HG03025 (cell line): ENCODE data around the gene SYF2.
"Not testable (repeated sequence)": the region's sequence is repeated elsewhere in the genome, so short reads cannot be mapped to it uniquely, and the experiment has no call there.

Experiments used
- ATAC-seq: cut with Tn5 transposase; IDR thresholded peaks from one replicate; pipeline ENCODE4 v1.9.1; 2021; ENCODE audit warnings: mild to moderate bottlenecking, moderate library complexity; ENCODE audit not compliant: unreplicated experiment, low FRiP score

The SYF2 gene

DNA sequence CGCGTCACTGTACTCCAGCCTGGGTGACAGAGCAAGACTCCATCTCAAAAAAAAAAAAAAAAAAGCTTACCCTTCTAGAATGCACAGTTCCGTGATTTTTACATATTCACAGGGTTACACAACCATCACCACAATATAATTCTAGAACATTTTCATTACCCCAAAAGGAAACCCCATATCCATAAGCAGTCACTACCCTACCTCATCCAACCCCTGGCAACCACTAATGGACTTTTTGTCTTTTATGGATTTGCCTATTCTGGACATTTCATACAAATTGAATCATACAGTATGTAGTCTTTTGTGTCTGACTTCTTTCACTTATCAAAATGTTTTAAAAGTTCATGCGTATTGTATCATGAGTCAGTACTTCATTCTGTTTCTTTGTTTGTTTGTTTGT lies 22.8 kb downstream of the SYF2 start:
- ATAC-seq = no peak

DNA sequence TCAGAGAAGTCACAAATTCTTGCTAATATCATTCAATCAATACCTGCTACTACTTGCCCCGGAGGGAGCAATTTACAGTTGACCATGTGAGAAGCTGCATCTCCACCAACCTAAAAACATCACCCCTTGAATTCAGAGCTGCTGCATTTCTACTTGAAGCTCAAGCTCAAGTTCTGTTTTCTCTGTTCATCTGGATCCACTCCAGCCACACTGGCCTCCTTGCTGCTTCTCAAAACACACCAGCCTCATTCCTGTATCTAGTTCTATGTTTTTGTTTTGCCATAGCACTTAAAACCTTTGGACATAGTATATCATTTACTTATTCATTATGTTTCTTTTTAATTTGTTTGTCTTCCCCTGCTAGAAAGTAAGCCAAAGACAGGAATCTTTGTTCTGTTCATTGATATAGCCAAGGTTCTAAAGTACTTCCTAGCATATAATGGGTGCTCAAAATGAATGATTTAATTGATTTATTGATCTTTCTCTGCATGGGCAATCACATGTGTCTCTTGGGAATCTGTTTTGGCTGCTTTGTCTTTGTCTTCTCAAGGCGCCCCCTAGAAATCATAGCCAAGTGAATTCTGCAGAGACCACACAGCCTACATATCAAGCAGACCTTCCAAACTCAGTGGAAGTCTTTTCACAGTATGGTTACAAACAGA lies 23.6 kb downstream of the SYF2 start:
- no peak for ATAC-seq

DNA sequence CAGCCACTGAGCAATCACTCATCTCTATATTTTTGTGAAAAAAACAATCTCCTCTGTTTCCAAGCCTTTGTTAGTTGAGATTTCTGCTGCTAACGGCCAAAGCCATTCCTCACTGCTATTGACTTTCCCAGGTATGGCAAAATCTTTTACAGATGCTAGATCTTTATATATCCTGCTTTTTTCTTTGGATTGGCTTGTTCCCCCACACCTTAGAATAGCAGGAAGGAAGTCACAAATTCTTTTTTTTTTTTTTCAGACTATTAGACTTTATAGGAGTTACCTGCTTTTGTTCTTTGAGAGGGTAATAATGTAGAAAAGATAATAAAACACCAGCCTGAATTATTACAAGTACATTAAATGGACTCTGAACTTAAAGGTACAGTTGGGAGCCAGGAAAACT lies 24.2 kb downstream of the SYF2 start:
- no peak for ATAC-seq

DNA sequence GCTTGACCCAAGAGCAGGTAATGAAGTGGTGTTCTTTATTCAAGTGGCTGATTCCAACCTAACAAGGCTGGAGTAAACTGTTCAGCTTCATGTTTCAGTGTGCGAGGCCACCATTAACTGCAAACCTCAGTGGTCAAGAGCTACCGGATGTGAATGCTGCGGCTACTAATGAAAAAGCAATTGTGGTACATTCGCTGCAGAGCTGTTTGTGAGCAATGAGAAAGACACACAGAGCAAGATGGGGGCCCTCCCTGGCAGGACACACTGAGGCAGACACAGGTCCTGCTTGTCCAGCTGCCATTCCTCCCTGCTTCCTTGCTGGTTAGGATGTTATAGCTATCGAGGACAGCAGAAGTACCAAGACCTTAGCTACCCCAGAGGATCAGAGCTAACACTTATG lies 26.1 kb downstream of the SYF2 start:
- no peak for ATAC-seq

DNA sequence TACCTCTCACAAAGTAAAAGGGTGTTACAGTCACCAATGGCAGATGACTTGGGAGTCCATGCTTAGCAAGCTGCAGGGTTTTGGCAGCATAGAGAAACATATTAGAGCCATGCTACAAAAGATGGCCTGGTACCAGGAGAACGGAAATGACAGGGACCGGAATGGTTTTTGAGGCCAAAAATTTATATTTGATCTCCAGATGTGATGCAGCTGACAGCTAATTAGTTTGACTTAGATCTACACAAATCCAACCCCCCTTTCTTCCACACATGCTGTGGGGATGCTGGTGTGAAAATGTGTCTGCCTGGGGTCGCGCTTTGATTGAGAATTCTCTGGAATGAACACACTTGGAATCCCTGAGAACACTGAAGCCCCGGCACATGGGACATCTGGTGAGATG lies 26.5 kb downstream of the SYF2 start:
- ATAC-seq = no peak

DNA sequence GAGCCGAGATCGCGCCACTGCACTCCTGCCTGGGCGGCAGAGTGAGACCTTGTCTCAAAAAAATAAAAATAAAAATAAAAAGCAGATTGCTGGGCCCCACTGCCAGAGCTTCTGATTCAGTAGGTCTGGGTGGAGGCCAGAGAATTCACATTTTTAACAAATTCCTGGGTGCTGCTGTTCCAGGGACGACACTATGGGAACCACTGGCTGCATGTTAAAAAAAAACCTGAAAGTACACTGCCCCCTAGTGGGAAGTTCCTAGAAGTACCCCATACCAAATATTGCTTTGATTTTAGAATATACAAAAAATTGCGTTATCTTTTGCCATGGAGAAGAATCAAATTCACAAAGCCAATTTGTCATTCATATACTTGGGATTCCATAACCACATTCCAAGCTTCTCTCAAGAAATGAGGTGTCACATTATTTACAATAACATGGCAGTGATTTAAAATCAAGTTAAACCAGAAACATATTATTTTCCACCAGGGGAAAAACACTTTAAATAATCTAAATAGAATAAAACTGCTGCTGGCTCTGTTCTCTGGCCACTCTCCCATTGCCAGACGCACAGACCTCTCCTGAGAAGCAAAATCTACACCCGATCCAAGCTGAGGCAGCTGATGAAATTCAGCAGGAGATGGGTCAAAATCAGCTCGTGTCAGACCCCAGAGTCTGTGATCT lies 27.4 kb downstream of the SYF2 start:
- ATAC-seq = no peak

DNA sequence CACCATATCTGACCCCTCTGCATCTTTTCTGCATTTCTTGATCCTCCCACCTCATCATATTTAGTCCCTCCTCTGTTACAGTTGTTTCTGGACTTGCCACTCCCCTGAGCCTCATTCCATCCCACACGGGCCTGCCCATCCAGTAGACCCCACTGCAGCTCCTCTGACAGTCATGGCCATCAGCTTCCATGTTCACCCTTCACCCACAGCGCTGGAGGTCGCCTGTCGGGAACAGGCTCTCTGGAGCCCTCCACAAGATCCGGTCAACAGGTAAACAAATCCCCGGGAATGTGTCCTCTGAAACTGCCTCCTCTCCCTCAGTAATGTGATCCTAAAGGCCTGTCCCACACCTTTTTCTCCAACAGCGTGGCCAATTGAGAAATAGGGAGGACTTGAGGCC lies 31.3 kb downstream of the SYF2 start:
- ATAC-seq = no peak

DNA sequence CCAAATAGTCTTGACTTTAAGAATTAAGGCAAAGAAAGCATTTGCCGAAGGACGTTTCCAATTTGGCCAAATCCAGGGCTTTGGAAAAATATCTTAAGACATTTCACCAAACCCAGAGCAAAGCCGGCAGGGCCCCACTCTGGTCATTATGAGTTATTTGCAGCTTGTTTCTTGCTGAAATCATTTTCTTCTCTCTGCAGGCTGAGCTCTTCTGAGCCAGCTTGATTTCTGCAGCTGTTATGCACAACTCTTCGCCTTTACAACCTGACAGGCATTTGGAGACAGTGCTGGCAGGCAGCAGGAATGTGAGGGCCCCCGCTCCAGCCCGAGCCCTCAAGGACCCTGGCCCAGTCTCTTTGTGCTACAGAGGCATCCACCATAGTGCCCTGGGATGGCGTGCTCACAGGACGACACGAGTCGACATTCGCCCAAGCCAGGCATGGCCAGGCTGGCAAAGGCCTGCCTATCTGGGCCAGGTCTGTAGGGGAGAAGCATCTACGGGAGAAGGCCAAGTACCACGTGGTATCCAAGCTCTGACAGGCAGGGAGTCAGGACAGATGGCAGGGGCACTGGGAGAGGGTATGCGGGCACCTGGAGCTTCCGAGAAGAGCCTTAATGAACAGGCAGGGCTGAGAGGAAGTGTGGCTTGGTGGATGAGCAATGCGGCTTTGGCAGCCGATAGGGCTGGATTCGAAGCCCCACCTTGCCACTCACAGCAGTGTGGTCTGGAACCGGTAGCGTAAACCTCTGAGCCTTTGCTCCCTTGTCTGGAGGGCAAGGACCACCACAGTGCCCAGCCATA lies 32.3 kb downstream of the SYF2 start:
- ATAC-seq = no peak

DNA sequence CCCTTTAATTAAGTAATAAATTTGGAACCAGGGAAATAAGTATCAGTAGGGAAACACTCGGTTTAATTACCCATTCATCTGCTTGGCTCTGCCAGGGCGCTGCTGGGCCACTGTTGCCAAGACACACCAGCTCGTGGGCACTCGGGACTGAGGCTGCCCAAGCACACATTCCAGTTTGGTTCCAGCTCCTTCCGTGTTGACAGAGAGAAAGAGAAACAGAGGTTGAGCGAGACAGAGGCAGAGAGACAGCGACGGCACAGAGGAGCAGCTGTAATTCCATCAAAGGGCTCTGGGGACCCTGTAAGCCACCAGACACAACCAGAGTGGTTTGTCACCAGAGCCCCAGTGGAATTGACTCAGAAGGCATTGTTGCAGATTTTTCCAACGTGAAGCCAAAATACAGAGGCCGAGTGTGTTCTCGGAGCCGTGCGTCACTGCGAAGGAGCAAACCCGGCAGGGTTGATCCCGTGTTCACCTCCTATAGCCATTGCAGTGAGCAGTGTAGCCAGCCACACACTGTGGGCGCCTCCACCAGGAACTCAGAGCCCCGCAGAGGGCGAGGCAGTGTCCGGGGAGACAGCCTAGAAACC lies 33.5 kb downstream of the SYF2 start:
- ATAC-seq = no peak

DNA sequence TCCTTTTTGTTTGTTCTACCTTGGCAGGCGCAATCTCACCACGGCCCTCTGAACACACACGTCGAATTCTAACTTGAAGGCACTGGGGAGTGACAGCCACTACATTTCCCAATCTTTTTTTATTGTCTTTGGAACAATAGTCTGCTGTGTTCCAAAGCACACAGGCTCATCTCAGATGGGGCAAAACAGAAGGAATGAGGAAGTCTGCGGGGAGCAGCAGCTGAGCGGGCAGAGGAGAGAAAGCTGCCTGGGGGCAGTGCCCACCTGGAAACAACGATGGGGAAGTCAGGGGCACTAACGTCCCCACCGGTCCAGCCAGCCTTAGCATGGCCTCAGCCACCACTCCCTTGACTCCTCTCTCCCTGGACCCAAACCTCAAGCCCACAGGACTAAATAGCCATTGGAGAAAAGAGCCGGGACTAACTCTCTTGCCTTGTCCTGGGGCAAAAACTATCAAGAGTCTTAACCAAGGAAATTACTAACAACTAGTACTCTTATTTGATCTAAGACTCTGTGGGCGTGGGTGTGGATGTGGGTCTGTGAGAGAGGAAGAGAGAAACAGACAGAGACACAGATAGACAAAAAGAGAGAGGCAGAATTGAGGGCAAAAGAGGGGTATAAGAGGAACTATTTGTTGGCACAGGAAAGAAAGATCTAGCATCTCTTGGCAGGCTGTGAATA lies 34.2 kb downstream of the SYF2 start:
- no peak for ATAC-seq

DNA sequence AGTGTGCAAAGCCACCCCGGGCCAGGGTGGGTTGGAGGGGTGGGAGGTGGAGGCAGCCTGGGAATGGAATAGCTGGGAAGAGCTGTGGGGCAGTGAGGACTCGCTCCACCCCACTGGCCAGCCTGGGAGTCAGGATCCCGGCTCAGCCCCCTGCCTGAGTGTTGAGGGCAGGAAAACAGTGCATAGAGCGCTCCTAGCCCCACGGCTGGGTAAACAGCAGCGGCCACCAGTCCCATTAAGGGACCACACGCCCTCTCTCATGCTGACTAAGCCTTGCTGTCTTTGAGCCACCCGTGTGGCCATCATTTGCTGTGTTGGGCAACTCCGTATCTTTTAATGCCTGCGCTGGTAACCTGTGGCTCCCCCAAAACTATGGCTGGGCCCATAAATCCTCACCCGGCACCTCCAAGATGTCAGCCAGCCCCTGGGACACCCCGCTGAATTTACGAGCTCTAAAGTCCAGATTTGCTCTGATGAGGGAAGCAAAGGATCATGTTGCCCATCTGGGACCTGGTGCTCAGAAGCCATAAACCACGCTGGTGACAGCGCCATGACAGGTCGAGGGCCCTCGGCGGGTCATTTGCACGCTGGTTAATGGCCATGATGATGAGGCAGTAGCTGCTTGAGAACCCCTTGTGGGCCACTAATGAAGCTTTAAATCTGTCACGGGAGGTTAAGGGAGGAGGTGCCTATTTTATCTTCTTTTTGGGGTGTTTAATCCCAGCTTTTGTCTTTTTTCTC lies 34.9 kb downstream of the SYF2 start:
- ATAC-seq = no peak

DNA sequence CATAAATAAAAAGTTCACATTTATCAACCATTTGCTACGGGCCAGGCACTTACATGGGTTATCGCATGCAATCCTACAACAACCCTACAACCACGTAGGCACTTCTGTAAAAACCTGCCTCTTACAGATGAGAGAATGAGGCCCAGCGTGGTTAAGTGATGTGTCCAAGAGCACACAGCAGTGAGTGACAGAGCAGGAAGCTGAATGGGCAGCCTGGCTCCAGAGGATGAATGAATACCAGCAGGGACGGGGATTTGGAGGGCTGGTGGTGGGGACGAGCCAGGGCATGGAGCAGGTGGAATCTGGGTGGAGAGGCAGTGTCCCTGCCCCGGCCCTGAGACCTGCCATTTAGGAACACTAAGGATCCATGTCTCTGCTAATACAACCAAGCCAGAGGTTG lies 35.5 kb downstream of the SYF2 start:
- no peak for ATAC-seq

DNA sequence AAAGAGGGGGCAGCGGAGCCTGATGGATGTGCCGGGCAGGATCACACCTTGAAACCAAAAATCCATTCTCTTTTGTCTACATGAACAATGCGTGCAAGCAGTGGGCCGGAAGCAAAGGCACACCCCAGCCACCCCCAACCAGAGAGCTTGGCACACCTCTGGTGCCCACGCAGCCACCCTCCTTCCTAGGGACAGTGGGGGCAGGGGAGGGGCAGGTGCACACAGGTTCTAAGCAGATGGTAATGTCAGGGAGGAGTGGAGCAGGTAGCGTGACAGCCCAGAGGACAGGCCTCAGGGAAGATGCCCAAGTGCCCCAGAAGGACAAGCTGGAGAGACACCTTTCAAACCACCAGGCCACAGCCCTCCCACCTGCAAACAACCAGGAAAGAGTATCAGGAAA lies 36.5 kb downstream of the SYF2 start:
- no peak for ATAC-seq

DNA sequence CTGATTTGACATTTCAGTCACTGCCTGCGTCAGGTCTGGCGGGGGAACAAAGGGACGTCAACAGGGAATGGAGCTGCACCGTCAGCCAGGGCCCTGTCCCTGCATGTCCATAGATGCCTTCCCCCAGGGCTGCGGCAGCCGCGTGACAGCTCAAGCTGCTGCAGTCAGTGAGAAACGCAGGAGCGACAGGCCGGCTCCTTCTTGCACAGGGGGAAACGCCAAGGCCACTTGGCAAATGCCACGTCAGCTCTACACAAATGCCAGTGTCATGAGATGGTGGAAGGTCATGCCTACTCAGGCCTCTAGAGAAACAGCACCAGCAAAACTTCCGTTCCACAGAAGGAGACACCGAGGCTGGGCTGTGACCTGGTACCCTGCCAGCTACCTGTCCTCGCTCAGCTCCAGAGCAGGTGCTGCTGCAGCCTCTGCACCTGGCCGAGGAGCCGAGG lies 37.7 kb downstream of the SYF2 start:
- ATAC-seq = no peak

DNA sequence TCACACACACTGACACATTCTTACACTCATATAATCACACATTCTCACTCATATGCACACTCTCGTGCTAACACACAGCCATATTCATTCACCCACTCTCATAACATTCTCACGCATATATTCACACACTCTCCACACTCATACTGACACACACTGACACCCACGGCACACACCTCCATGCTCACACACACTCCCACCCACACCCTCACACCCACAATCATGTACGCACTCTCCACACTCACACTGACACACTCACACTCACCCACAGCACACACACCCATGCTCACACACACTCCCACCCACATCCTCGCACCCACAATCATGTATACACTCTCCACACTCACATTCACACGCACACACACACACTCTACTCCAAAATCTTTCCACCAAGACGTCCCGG lies 38.2 kb downstream of the SYF2 start:
- no peak for ATAC-seq

DNA sequence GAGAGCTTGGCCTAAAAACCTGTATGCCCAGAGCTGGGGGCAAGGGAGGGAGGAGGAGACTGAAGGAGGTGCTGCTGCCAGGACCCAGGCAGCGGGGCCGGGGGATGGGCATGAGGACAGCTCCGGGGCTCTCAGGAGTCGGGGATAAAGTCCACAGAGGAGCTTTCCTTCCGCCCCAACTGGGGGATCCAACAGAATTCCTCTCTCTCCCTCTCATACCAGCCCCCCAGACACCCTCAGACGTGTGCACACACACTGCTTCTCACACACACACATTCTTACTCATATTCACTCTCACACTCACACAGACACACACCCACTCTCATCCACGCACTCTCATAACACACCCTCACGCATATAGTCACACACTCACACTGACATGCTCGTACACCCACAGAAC lies 39.1 kb downstream of the SYF2 start:
- ATAC-seq = no peak

DNA sequence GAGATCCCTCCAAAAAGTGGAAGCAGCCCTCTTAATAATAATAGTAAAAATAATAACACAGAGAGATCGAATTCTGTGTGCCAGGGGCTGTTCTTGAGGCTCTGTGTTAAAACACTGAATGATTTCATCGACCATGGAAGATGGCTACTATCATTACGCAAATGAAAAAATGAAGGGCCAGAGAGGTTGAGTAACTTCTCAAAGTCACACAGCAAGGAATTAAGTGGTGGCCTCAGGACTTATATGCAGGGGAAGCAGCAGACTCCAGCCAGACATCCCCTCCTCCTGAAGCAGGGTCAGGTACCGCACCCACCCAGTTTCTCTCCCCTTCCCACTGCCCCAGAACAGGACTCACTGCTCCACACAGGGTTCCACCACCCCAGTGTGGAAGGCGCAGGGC lies 40.1 kb downstream of the SYF2 start:
- no peak for ATAC-seq

DNA sequence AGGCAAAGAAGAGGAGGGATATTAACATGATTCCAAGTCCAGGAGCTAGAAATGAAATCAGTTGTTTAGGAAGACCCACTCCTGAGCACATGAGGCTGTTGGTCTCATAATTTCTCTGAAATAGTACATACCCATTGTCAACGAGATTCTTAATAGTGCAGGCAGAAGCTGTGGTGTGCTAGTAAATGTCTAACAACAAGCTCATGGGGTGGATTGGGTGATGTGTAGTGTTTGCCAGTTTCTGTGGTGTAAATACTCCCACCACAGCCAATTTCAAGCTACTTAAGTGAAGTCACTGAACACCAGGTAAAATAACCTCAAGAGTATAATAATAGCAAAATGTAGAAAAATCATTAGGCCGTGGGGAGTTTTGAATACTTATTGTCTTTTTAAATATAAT lies 42.0 kb downstream of the SYF2 start:
- ATAC-seq = no peak

DNA sequence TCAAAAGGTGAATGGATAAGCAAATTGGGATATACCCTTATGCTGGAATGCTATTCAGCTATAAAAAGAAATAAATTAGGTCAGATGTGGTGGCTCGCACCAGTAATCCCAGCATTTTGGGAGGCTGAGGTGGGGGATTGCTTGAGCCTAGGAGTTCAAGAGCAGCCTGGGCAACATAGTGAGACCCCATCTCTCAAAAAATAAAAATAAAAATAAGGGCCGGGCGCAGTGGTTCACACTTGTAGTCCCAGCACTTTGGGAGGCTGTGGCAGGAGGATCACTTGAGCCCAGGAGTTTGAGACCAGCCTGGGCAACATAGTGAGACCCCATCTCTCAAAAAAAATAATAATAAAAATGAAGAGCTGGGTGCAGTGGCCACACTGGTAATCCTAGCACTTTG lies 44.4 kb downstream of the SYF2 start:
- ATAC-seq = not testable (repeated sequence)

DNA sequence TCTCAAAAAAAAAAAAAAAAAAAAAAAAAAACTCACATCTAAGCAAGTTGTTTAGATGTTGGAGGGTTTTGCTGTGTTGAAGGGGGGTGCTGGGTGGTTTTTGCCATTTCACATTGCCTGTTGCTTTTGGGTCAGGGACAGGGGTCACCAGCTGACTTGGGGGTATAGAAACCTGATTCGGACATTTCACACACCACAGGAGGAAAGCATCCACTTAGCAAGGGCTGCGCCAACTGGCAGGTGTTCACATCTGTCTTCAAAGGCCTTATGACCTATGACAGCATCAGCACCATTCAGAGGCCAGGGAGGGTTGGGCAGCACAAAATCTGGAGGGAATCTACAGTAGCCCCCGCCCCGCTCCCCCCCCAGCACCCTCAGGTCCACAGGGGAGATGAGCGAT lies 45.2 kb downstream of the SYF2 start:
- ATAC-seq = no peak
